ENCODE data around the gene TSEN34. TPM values are rescaled to one million over a fixed set of nuclear protein-coding genes. Genes with fewer than 3 reads are reported as not detected.
"Not testable (repeated sequence)": the region's sequence is repeated elsewhere in the genome, so short reads cannot be mapped to it uniquely, and the experiment has no call there.

TSEN34 gene
- total RNA-seq, 1 donor from 2014 or later: 20.1 TPM

DNA sequence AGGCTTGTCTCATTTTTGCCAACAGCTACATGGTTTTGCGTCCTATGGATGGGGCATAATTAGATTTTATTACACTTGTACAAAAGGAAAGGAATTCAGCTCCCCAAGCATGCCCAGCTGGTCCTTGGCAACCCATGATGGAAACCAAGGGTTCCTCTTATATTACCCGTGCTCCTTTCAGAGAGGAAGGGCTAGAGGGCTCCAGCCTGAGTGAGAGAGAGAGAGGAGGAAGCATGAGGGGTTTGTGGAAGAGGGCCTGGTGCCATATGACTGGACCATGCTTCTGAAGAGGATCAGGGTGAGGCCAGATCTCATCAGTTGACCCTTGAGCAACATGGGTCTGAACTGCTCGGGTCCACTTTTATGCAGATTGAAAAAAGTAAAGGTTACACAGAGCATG lies 6.0 kb downstream of the TSEN34 start:
- Mint-ChIP-seq H3K4me3 (no peak overlapping the region), H3K27me3 (ENCODE audit: insufficient read depth) (no peaks in the 10 kb centered on the region), H3K9me3 (no peaks in the 10 kb centered on the region), H3K4me1 (ENCODE audit: low read depth) (peaks cover 20% of the 10 kb centered on the region), H3K36me3 (ENCODE audit: low read depth) (peaks cover 40% of the 10 kb centered on the region), H3K27ac (no peak overlapping the region)
- intact Hi-C loops (cut with micrococcal nuclease): no loop called here
- DNase-seq (ENCODE audit: low spot score): no peak

DNA sequence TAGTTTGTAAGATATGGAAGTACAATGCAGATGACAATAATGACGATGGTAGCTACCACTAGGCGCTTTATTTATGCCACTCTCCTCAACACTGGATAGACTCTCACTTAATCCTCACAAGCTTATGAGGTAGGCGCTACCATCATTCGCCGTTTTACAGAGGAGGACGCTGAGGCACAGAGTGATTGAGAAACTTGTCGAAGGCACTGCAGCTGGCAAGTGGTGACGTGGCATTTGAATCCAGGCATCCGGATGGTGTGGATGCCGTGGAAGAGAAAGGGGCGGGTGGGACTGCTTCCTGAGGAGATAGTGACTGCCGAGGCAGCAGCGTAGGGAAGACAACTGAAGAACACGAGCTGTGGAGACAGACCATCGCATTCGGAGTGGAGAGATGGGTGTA lies 8.3 kb downstream of the TSEN34 start:
- H3K9me3 Mint-ChIP-seq: no peaks in the 10 kb centered on the region
- H3K27ac Mint-ChIP-seq: peak overlapping the region; percentile 62
- H3K36me3 Mint-ChIP-seq (ENCODE audit: low read depth): peaks cover 49% of the 10 kb centered on the region
- no peak for DNase-seq (ENCODE audit: low spot score)
- peak overlapping the region; percentile 95 for H3K4me3 Mint-ChIP-seq
- H3K27me3 Mint-ChIP-seq (ENCODE audit: insufficient read depth): no peaks in the 10 kb centered on the region
- H3K4me1 Mint-ChIP-seq (ENCODE audit: low read depth): peaks cover 37% of the 10 kb centered on the region
- intact Hi-C loops (cut with micrococcal nuclease): no loop called here

DNA sequence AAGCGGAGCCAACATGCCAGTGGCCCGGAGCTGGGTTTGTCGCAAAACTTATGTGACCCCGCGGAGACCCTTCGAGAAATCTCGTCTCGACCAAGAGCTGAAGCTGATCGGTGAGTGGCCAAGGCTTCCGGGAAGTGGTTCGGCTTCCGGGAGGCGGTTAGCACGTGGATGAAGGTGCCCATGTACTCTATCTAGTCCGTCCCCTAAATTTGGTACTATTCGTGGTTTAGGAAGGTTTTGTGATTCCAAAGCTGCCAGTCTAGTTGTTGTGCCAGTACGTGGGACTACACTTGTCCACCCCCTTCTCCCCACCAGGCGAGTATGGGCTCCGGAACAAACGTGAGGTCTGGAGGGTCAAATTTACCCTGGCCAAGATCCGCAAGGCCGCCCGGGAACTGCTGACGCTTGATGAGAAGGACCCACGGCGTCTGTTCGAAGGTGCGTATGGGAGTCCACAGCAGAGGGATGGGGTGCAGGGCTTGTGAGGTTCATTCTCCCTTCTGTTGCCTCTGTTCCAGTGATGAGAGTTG lies 10.1 kb downstream of the TSEN34 start:
- Mint-ChIP-seq H3K27me3 (ENCODE audit: insufficient read depth) (no peaks in the 10 kb centered on the region), H3K9me3 (no peaks in the 10 kb centered on the region), H3K4me1 (ENCODE audit: low read depth) (peaks cover 55% of the 10 kb centered on the region), H3K36me3 (ENCODE audit: low read depth) (peaks cover 58% of the 10 kb centered on the region), H3K4me3 (peak overlapping the region; percentile 95), H3K27ac (peak overlapping the region; percentile 99)
- DNase-seq (ENCODE audit: low spot score): no peak
- intact Hi-C loops (cut with micrococcal nuclease): loop anchor here (2.0 to 5.0 kb wide), 2 partner anchors 248 to 664 kb away; partner anchors contain the start of genes LENG8 and ZNF331

DNA sequence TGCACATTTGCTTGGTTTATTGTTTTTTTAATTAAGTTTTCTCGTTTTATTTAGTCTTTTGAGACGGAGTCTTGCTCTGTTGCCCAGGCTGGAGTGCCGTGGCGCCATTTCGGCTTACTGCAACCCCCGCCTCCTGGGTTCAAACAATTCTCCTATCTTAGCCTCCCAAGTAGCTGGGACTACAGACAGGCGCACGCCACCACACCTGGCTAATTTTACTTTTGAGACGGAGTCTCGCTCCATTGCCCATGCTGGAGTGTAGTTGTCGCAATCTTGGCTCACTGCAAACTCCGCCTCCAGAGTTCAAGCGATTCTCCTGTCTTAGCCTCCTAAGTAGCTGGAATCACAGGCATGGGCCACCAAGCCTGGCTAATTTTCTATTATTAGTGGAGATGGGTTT lies 10.9 kb downstream of the TSEN34 start:
- H3K9me3 Mint-ChIP-seq: no peaks in the 10 kb centered on the region
- intact Hi-C loops (cut with micrococcal nuclease): loop anchor here (2.0 to 5.0 kb wide), 2 partner anchors 247 to 665 kb away; partner anchors contain the start of genes LENG8 and ZNF331
- peak overlapping the region; percentile 99 for H3K27ac Mint-ChIP-seq
- no peak for DNase-seq (ENCODE audit: low spot score)
- no peaks in the 10 kb centered on the region for H3K27me3 Mint-ChIP-seq (ENCODE audit: insufficient read depth)
- peak overlapping the region; percentile 95 for H3K4me3 Mint-ChIP-seq
- H3K36me3 Mint-ChIP-seq (ENCODE audit: low read depth): peaks cover 65% of the 10 kb centered on the region
- H3K4me1 Mint-ChIP-seq (ENCODE audit: low read depth): peaks cover 63% of the 10 kb centered on the region

DNA sequence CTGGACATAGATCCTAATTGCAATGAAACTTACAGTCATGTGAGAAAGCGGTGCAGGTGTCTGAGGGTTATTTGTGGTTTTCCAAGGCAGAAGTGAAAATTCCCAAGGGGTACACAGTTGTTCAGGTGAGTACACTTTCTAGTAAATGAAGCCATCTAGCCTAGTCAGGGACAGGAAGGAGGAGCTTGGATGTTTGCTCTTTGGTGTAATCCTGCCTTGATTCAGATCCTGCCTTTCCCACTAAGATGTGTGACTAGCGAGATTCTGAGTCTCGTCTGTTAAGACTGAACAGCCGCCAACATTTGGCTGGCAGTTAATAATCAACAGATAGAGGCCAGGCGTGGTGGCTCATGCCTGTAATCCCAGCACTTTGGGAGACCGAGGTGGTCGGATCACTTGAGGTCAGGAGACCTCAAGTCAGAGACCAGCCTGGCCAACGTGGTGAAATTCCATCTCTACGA lies 12.1 kb downstream of the TSEN34 start:
- intact Hi-C loops (cut with micrococcal nuclease): loop anchor here (5.0 kb wide), 1 partner anchor 666 kb away; the partner anchor contains the start of gene ZNF331
- peaks cover 75% of the 10 kb centered on the region for H3K4me1 Mint-ChIP-seq (ENCODE audit: low read depth)
- DNase-seq (ENCODE audit: low spot score): no peak
- peaks cover 72% of the 10 kb centered on the region for H3K36me3 Mint-ChIP-seq (ENCODE audit: low read depth)
- no peaks in the 10 kb centered on the region for H3K9me3 Mint-ChIP-seq
- no peaks in the 10 kb centered on the region for H3K27me3 Mint-ChIP-seq (ENCODE audit: insufficient read depth)
- peak overlapping the region; percentile 95 for H3K4me3 Mint-ChIP-seq
- H3K27ac Mint-ChIP-seq: peak overlapping the region; percentile 99

DNA sequence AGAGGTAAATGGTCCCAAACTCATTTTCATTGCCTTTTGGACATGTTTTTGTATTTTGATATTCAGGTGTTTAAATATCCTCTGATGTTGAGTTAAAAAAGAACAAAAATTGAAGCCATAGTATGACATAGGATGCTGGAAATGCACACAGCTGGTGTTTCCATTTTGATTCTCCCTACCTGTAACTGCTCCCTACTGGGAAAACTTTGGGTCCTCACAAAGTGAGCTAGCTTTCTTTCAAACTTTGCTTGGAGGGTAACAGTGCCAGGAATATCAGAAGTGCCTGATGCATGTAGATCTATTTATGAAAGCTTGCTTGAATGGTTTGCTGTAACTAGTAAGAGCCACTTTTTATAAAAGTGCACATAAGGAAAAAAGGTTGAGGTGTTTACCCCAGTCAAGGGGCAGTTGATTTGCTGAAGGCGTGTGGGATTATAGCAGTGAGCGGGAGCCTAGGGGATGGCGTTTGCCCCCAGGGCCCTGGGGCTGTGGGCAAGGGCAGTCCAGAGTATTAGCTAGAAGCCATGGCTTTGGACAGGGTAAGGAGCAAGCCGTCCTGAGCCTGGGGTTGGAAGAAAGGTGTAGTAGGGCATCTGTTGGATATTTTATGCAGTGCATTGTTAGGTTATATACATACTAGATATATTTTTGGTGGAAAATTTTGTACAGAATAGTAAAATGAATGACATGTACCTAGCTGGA lies 13.8 kb downstream of the TSEN34 start:
- peak overlapping the region; percentile 37 for H3K27ac Mint-ChIP-seq
- no peak for DNase-seq (ENCODE audit: low spot score)
- intact Hi-C loops (cut with micrococcal nuclease): loop anchor here (5.0 kb wide), 1 partner anchor 668 kb away; the partner anchor contains the start of gene ZNF331
- H3K4me1 Mint-ChIP-seq (ENCODE audit: low read depth): peaks cover 85% of the 10 kb centered on the region
- no peaks in the 10 kb centered on the region for H3K27me3 Mint-ChIP-seq (ENCODE audit: insufficient read depth)
- peaks cover 79% of the 10 kb centered on the region for H3K36me3 Mint-ChIP-seq (ENCODE audit: low read depth)
- H3K4me3 Mint-ChIP-seq: peak overlapping the region; percentile 95
- H3K9me3 Mint-ChIP-seq: no peaks in the 10 kb centered on the region

DNA sequence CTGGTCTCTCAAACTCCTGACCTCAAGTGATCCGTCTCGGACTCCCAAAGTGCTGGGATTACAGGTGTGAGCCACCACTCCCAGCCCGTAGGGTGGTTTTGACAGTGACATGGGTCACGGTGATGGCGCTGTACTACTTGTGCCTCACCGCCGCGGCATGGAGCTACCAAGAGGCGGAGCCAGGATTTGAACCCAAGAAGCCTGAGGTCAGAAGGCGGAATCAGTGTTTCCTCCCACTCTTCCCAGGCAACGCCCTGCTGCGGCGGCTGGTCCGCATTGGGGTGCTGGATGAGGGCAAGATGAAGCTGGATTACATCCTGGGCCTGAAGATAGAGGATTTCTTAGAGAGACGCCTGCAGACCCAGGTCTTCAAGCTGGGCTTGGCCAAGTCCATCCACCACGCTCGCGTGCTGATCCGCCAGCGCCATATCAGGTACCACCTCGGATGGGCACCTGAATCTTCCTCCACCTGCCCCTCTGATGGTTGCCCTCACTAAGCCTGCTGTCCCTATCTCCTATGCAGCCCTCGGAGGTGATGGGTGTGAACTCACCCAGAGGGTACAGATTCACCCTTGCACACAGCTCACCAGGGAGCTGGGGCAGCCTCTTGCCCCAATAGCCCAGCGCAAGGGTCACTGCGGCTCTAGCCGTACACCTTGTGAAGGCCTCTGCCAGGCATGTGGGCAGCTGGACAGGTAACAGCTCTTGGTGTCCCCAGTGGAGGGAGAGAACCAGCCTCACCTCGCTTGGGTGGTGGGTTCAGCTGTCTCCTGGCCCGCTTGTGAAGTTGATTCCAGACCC lies 15.1 kb downstream of the TSEN34 start:
- peaks cover 83% of the 10 kb centered on the region for H3K36me3 Mint-ChIP-seq (ENCODE audit: low read depth)
- intact Hi-C loops (cut with micrococcal nuclease): no loop called here
- H3K27me3 Mint-ChIP-seq (ENCODE audit: insufficient read depth): no peaks in the 10 kb centered on the region
- H3K4me1 Mint-ChIP-seq (ENCODE audit: low read depth): peaks cover 95% of the 10 kb centered on the region
- H3K27ac Mint-ChIP-seq: peak overlapping the region; percentile 95
- DNase-seq (ENCODE audit: low spot score): no peak
- no peaks in the 10 kb centered on the region for H3K9me3 Mint-ChIP-seq
- H3K4me3 Mint-ChIP-seq: peak overlapping the region; percentile 95

DNA sequence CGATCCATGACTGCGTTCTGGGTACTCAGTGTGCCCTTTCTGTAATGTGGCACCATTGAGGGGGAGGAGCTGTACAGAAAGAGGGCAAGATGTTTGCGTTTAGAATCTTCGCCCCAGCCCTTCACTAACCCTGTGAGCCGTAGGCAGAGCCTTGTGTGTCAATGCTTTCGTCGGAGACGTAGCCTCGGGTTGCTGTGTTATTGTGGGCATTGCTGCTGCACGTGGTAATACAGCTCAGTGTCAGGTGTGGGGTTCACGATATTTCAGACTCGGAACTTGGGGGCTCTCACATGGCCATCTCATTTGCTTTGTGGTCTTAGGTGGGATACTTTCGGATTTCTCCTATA lies 15.7 kb downstream of the TSEN34 start:
- no peak for DNase-seq (ENCODE audit: low spot score)
- H3K36me3 Mint-ChIP-seq (ENCODE audit: low read depth): peaks cover 78% of the 10 kb centered on the region
- peak overlapping the region; percentile 95 for H3K4me3 Mint-ChIP-seq
- intact Hi-C loops (cut with micrococcal nuclease): no loop called here
- H3K27ac Mint-ChIP-seq: peak overlapping the region; percentile 95
- no peaks in the 10 kb centered on the region for H3K9me3 Mint-ChIP-seq
- H3K4me1 Mint-ChIP-seq (ENCODE audit: low read depth): peaks cover 93% of the 10 kb centered on the region
- no peaks in the 10 kb centered on the region for H3K27me3 Mint-ChIP-seq (ENCODE audit: insufficient read depth)

DNA sequence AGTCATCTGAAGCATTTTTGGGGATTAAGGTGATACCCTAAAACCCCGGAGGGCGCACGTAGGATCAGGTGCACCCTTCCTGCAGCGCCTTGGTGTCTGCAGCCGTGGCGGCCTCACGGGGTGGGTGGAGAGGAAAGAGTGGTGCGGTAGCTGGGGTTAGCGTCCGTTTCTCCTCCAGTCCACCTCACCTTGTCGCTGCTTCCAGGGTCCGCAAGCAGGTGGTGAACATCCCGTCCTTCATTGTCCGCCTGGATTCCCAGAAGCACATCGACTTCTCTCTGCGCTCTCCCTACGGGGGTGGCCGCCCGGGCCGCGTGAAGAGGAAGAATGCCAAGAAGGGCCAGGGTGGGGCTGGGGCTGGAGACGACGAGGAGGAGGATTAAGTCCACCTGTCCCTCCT lies 16.1 kb downstream of the TSEN34 start:
- H3K27me3 Mint-ChIP-seq (ENCODE audit: insufficient read depth); DNase-seq (ENCODE audit: low spot score); intact Hi-C loops (cut with micrococcal nuclease); H3K9me3 Mint-ChIP-seq: not testable (repeated sequence)
- H3K4me1 Mint-ChIP-seq (ENCODE audit: low read depth): peaks cover 89% of the 10 kb centered on the region
- H3K36me3 Mint-ChIP-seq (ENCODE audit: low read depth): peaks cover 74% of the 10 kb centered on the region
- H3K4me3 Mint-ChIP-seq: peak overlapping the region; percentile 95
- H3K27ac Mint-ChIP-seq: peak overlapping the region; percentile 95

DNA sequence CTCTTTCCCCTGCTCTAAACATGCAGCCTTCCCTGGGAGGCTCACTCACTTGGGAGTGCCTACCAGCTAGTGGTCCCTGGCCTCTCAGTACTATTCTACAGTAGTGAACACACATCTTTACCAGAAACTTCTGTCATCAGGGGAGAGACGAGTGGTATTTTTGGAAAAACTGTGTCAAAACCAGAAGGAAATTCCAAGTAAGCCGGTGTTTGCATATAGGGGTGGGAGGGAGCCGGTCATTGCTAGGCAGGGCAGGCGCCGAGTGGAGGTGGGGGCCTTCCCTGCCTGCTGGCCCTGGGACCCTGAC lies 16.5 kb downstream of the TSEN34 start:
- intact Hi-C loops (cut with micrococcal nuclease): no loop called here
- H3K27ac Mint-ChIP-seq: peak overlapping the region; percentile 95
- no peak for DNase-seq (ENCODE audit: low spot score)
- peaks cover 70% of the 10 kb centered on the region for H3K36me3 Mint-ChIP-seq (ENCODE audit: low read depth)
- H3K4me3 Mint-ChIP-seq: peak overlapping the region; percentile 95
- H3K4me1 Mint-ChIP-seq (ENCODE audit: low read depth): peaks cover 84% of the 10 kb centered on the region
- H3K27me3 Mint-ChIP-seq (ENCODE audit: insufficient read depth): no peaks in the 10 kb centered on the region
- no peaks in the 10 kb centered on the region for H3K9me3 Mint-ChIP-seq

DNA sequence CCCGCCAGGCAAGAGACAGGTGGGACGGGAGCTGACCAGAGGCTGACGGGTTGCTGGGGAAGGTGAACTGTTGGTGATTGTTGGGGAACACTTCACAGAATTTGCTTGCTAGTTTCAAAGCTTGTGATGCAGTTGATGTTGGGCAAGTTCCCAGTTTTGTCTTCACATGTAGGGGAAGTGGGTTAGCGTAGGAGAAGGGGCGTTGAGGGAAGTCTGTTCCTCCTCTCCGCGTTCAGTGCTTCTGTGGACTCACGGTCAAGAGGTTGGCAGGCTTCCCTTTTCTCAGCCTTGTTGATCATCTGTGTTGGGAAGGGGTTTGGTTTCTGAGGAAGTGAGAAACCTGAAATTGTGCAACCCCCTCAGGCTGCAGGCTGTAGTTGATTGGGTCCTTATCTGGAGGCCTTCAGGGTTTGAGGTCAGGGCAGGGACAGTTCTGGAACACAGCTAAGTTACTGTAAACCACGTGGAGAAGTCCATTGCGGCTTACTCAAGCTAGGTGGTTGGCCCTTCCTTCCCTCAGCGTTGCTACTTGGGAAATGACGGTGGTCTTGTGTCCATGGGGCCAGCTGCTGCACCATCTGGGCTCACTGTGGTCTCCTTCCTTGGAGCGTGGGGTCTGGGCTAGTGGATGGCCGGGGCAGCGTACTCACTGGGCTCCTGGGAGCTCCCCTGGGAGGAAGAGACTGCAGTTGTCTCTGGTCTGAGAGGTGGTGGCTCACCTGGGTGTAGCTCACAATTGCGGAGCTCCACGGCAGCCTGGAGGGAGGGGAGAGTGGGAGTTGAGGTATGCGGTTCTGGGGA lies 17.1 kb downstream of the TSEN34 start:
- Mint-ChIP-seq H3K4me3 (peak overlapping the region; percentile 95), H3K36me3 (ENCODE audit: low read depth) (peaks cover 69% of the 10 kb centered on the region), H3K9me3 (no peaks in the 10 kb centered on the region), H3K4me1 (ENCODE audit: low read depth) (peaks cover 79% of the 10 kb centered on the region), H3K27me3 (ENCODE audit: insufficient read depth) (no peaks in the 10 kb centered on the region), H3K27ac (peak overlapping the region; percentile 95)
- intact Hi-C loops (cut with micrococcal nuclease): loop anchor here (1.0 kb wide), 2 partner anchors 8 to 48 kb away; partner anchors contain the start of gene RPS9
- no peak for DNase-seq (ENCODE audit: low spot score)

DNA sequence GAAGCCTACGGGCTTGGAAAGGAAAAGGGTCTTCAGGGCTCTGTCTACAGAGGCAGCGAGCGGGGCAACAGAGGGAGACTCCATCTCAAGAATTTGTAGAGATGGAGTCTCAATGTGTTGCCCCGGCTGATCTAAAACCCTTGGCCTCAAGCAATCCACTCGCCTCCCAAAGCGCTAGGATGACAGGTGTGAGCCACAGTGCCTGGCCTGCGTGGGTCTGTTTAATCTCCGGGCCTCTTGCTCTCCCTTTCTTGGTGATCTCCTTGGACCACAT lies 17.6 kb downstream of the TSEN34 start:
- Mint-ChIP-seq H3K27ac (peak overlapping the region; percentile 95), H3K36me3 (ENCODE audit: low read depth) (peaks cover 67% of the 10 kb centered on the region), H3K9me3 (no peaks in the 10 kb centered on the region), H3K27me3 (ENCODE audit: insufficient read depth) (no peaks in the 10 kb centered on the region), H3K4me3 (peak overlapping the region; percentile 95), H3K4me1 (ENCODE audit: low read depth) (peaks cover 73% of the 10 kb centered on the region)
- DNase-seq (ENCODE audit: low spot score): no peak
- intact Hi-C loops (cut with micrococcal nuclease): loop anchor here (1.0 kb wide), 2 partner anchors 8 to 48 kb away; partner anchors contain the start of gene RPS9
